MM.1S (cell line): ENCODE measurements around the gene UNC5CL.

Experiments
- CTCF ChIP-seq: fragments of 300-600 bp; sonication (generic); IDR thresholded peaks from 2 replicates; pipeline ENCODE4 v1.5.1; 2016; ENCODE audit warnings: antibody characterized with exemption, low read length, mixed read lengths
- EZH2phosphoT487 ChIP-seq: fragments of 300-600 bp; sonication (generic); IDR thresholded peaks from 2 replicates; pipeline ENCODE4 v1.6.1; 2018; ENCODE audit warnings: antibody characterized with exemption, low read length

- TF ChIP-seq EZH2phosphoT487 (no peak), CTCF (no peak)
These were observed 33.8 kb upstream of the UNC5CL start, which contains the start of gene NFYA for GRCh38 chr6:41072836-41073202.
